Stimulated activated CD8-positive, alpha-beta memory T cell treated with anti-CD3 and anti-CD28 coated beads, Interleukin-2, amount 100 ng/mL, for 48 hours (primary cell): ENCODE measurements around the gene CYYR1.
"Not testable (repeated sequence)": the region's sequence is repeated elsewhere in the genome, so short reads cannot be mapped to it uniquely, and the experiment has no call there.

Experiments used
- DNase-seq, 2 donors: peaks; one replicate each; pipeline ENCODE4 v3.0.0-alpha.2; 2020; ENCODE audit warnings: low read depth in 2 of 2

The CYYR1 gene

GRCh38 chr21:26490771-26491170, 82.3 kb downstream of the CYYR1 start:
- no peak for DNase-seq

DNA sequence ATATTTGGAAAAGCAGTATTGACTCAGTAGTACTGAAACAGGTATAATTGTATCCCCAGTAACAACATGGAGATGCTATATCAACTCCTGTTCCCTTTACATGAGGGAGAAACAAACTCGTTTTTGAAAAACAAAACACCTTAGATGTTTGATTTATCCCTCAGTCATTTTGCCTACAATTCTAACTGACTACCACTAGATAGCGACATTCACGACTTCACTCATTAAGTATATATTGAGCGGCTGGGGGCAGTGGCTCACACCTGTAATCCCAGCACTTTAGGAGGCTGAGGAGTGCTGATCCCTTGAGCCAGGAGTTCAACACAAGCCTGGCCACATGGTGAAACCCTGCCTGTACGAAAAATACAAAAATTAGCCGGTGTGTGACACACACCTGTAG, 83.3 kb downstream of the CYYR1 start:
- DNase-seq: no peak

- no peak for DNase-seq
These were observed 85.1 kb downstream of the CYYR1 start for GRCh38 chr21:26487981-26488480.

- DNase-seq: no peak
These were observed 99.6 kb downstream of the CYYR1 start for GRCh38 chr21:26473471-26473870.

GRCh38 chr21:26471099-26471471, 102.0 kb downstream of the CYYR1 start:
- no peak for DNase-seq

- DNase-seq: no peak
These were observed 102.6 kb downstream of the CYYR1 start for GRCh38 chr21:26470351-26471098.

DNA sequence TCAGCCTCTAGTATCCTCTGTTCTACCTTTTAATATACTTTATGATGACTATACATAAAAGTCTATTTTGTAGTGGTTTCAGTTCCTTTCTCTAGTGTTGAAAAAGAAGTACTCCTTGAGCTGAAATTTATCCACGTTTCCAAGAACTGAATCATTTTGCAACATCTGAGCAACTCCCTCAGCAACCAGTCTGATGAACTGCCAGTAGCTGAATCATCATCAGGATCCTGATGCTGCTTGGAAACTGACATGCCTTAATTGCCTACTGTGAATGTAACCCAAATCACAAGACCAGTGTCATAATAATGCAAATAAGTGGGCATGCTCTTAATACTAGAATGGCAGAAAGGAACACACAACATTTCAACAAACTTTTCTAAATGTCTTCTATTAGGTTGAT, 103.3 kb downstream of the CYYR1 start:
- DNase-seq: no peak

DNA sequence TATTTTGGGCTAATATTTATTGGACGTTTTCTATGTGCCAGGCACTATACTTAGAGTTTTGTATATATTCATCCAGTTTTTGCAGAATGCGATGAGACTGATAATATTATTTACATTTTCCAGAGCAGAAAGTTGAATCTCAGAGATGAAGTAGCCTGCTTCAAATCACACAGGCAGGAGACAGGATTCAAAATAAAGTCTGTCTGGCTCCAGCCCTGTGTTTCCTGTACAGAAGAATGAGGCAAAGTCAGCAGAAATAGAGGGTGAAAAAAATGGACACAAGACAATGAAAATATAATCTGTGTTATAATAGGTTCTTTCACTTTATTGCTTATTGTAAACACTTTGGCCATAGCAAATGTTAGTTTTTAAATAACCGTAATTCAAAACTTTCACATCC, 107.2 kb downstream of the CYYR1 start:
- no peak for DNase-seq

- no peak for DNase-seq
These were observed 111.6 kb downstream of the CYYR1 start for GRCh38 chr21:26461500-26461899.

GRCh38 chr21:26460621-26461020, 112.5 kb downstream of the CYYR1 start:
- DNase-seq: no peak

- DNase-seq: not testable (repeated sequence)
These were observed 114.2 kb downstream of the CYYR1 start for GRCh38 chr21:26458854-26459253.

GRCh38 chr21:26457817-26458216, 115.3 kb downstream of the CYYR1 start:
- DNase-seq: no peak

- no peak for DNase-seq
These were observed 119.8 kb downstream of the CYYR1 start for GRCh38 chr21:26453267-26453666.

DNA sequence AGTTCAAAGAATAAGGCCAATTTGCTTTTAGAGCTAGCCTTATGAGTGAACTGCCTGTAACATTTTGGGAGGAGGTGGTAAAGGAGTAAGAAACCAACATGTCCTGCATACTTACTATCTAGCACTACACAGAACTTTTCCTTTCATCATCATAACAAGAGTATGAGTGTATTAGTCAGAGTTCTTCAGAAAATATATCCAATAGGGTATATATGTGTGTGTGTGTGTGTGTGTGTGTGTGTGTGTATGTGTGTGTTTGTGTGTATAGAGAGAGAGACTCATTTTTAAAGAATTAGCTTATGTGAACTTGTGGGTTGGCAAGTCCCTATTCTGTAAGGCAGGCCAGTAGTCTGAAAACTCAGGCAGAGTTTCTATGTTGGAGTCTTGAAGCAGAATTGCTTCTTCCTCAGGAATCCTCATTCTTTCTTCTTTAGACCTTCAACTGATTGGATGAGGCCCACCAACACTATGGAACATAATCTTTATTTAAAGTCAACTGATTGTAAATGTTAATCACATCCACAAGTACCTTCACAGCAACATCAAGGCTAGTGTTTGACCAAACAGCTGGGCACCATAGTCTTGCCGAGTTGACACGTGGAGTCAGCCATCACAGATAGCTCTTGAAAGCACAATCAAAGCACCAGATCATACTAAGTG, 121.9 kb downstream of the CYYR1 start:
- DNase-seq: no peak

- no peak for DNase-seq
These were observed 123.9 kb downstream of the CYYR1 start for GRCh38 chr21:26449161-26449560.

GRCh38 chr21:26448751-26449150, 124.3 kb downstream of the CYYR1 start:
- no peak for DNase-seq

DNA sequence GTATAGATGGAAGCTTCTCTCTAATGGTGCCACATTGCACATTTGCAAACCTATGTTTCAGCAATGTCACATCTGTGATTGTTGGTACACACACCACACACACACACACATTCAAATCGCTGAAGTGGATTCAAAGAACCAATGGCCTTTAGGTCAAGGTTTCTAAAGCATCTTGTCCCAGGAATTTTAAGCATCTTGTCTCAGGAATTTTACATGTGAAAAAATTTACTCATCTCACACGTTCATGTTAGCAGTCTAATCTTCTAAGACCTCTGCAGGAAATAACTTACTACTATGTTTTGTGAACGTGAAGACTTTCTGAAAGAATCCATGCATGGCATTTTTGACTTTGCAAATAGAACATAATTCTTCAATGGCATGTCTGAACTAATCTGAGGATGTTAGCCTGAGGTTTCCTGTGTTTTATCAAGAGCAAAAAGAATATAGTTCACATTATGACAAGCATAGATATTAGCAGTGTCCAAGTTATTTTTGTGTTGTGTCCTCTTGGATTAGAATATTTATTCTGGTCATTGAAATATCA, 125.1 kb downstream of the CYYR1 start:
- no peak for DNase-seq

DNA sequence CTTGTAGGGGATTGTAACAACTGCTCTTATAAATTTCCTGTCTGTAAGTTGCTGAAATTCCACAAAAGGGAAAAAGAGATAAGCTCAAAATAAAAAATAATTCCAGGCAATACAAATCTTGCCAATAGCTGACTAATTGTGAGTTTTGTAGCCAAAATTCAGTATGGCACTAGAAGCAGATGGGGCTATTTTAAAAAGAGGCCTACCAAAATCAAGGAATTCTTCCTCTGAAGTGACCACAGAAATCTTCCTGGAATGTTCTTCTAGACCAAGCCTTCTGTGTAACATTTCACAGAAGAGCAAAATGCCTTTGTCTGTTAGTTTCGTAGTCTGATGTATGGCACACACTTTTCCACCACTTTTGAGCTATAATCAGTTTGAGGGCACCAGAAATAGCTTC, 127.6 kb downstream of the CYYR1 start:
- DNase-seq: no peak

DNA sequence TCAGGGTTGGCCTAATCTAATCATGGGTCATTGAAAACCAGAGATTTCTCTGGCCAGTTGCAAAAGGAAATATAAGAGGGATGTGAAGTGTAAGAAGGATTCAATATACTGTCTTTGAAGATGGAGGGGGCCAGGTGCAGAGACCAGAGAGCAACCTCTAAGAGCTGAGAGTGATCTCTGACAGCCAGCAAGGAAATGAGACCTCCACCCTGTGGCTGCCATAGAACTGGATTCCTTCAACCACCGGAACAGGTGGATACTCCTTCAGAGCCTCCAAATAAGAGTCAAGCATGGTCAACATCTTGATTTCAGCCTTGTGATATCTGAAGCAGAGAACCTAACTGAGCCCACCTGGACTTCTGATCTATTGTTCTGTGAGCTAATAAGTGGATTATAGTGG, 128.4 kb downstream of the CYYR1 start:
- DNase-seq: no peak

- DNase-seq: no peak
These were observed 129.2 kb downstream of the CYYR1 start for GRCh38 chr21:26443867-26444266.

DNA sequence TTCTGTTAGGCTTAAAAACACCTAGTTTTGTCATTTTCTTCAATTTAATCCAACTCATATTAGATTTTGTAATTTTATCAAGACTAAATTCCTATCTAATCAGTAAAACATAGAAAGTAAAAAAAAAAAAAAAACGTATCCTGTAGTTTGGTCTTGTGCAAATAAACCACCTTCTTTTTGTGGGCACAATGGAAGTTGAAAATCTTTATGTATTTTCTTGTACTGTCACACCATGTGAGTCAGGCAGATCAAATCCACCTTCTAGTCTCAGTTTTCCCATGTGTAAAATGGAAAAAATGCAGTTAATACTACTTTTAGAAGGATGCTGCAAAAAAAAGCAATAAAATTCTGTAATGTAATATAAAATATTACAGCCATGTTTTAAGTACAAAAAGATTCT, 129.8 kb downstream of the CYYR1 start:
- no peak for DNase-seq

DNA sequence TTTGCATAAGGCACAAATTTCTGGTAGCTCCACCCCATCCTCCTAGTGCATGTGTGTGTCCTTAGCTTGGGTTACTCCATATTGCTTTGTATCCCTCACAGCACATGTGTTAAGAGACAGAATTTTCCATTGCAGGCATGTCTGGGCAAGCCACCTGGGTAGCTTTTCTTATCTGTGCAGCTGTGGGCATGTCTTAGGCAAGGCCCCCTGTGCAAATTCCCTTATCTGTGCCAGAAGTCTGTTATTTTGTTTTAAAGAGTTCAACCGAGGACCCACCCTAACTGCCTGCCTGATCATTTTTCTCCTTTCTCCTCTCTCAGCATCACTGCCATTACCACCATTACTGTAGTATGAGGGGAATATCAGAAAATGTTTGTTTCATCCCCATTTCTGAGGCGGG, 131.9 kb downstream of the CYYR1 start:
- no peak for DNase-seq

- DNase-seq: no peak
These were observed 134.1 kb downstream of the CYYR1 start for GRCh38 chr21:26438976-26439375.
